SK-N-MC (cell line): ENCODE results near the gene RIOK3.

ENCODE experiments used
- EZH2 ChIP-seq: fragments of 200-600 bp; sonication (generic); IDR thresholded peaks from one replicate; pipeline ENCODE4 v1.6.1; 2017; ENCODE audit warnings: antibody characterized with exemption
- POLR2AphosphoS5 ChIP-seq: IDR thresholded peaks from 2 replicates; pipeline ENCODE4 v1.6.1; 2012; ENCODE audit warnings: mild to moderate bottlenecking, low read depth, low read length, borderline replicate concordance

DNA sequence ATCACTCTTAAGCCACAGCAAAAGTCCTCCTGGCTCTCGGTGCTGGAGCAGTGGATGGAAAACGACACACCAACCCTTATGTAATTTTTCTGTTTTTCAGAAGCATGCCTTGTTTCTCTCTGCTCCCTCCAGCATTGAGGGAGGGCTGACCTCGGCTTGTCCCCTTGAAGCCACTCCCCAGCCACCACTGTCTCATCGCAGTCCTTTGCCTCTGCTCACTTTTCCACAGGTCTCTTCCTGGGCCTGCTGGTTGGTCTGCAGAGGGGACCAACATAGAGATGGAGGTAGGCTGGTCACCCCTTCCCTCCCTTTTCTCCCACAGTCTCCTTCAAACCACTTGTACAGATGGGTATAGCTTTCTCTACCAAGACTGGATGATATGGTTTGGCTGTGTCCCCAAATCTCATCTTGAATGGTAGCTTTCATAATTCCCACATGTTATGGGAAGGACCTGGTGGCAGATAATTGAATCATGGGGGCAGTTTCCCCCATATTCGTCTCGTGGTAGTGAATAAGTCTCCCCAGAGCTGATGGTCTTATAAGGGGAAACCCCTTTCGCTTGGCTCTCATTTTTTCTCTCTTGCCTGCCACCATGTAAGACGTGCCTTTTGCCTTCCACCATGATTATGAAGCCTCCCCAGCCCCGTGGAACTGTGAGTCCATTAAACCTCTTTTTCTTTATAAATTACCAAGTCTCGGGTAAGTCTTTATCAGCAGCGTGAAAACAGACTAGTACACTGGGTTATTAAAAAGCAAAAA is 14.3 kb upstream of the RIOK3 start:
- TF ChIP-seq EZH2 = no peak
- TF ChIP-seq POLR2AphosphoS5 = no peak
